DMS53 treated with DMSO at 0.1 percent for 48 hours (cell line): Measurements from ENCODE around the gene SEPTIN5.
"Not testable (repeated sequence)": the region's sequence is repeated elsewhere in the genome, so short reads cannot be mapped to it uniquely, and the experiment has no call there.

Source experiments
- DNase-seq: peaks from one replicate; lab custom pipeline; 2025; ENCODE audit not compliant: unreplicated experiment; lab: John Stamatoyannopoulos, UW

The SEPTIN5 gene

GRCh38 chr22:19714312-19715187 lies at the start of gene SEPTIN5:
SEPTIN5 (plus strand) TSS chr22:19714503; CDS start chr22:19714589, 86 bp downstream.
- no peak for DNase-seq

- no peak for DNase-seq
Observed at GRCh38 chr22:19664951-19665783, 49.1 kb upstream of the SEPTIN5 start.

DNA sequence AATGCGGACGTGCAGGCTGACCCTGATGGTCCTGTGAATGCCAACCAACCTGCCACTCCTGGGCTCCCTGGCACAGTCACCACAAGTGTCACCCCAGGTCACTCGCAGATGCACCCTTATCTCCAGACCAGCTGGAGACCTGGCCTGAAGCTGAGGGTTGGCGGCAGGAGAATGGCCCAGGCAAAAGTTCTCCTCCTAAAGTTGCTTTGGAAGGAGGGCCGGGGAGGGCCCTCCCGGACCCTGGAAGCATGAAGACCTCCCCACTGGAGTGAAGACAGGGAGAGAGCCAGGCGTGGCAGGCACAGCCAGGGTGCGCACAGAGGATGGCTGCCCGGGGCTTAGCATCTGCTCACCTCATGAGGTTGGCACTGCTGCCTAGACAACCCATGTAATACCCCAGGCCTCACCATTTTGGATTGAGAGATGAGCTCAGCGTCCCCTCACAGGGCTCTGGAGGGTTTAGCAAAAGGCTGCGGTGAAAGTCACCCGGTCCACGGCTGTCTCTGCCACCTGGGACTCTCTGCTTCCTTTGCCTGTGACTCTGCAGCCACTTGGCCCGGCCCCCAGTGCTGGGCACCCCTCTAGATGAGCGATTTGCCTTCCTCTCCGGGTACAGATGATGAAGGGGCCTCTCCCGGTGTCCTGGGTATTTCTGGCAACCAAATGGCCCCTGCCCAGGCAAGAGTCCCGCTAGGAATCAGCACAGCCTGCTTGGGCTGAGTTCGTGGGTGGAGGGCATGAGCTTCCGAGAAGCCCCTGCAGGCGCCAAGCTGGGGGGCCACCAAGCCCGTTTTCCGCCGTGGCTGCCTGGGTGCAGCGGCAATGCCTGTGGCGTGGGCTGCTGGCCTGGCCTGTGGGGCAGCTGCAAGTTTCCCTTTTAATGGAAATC lies 48.3 kb upstream of the SEPTIN5 start:
- DNase-seq: no peak

DNA sequence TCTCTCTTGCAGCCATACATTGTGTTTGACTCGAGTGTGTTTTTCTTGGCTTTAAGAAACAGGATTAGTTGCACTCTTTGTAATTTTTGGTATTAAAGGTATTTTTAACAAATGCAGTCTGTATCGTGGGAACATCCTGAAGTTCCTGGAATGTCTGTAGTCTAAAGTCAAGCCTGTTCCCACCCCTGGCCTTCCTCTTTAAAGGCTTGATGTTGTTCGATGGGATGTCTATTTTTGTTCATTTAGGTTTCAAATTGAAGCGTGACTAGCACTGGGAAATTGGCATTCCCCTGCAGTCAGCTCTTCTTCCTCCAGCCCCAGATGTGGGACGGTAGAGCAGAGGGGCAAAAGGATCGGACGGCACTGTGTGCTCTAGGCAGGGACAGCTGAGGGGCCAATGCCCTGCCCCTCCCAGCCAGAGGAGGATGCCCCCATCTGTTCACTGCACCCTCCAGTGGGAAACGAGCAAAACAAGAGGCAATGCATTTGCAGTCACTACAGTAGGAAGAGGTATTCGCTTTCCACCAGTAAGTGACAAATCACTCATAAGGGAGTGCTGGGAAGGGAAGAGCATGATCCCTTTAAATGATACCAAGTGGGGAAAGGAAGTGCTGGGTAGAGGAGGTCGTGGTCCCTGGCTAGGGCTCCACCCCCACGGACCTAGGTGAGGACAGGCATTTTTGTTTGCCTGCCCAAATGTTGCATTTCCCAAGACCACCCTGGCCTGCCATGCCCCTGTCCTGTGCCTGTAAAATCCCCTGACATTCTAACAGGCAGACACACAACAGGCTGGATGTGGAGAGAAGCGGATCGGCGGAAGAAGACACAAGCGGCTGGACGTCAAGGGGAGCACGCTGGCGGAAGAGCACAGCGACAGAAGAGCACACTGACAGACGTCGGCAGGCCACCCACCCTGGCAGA lies 47.4 kb upstream of the SEPTIN5 start:
- DNase-seq: no peak

- DNase-seq: no peak
Observed at GRCh38 chr22:19667872-19668740, 46.2 kb upstream of the SEPTIN5 start.

GRCh38 chr22:19668748-19669147 lies 45.6 kb upstream of the SEPTIN5 start:
- no peak for DNase-seq

GRCh38 chr22:19669570-19669969 lies 44.7 kb upstream of the SEPTIN5 start:
- no peak for DNase-seq

DNA sequence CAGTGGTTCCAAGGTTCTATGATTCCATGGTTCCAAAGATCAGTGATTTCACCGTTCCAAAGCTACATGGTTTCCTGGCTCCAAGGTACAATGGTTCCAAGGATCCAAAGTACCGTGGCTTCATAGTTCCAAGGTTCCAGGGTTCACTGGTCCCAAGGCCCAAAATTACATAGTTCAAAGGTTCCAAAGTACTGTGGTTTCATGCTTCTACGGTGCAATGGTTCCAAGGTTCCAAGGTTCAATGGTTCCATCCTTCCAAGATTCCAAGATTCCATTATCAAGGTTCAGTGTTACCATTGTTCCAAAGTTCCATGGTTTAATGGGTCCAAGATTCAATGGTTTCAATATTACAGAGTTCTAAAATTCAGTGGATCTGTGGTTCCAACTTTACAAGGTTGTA lies 43.0 kb upstream of the SEPTIN5 start:
- no peak for DNase-seq

DNA sequence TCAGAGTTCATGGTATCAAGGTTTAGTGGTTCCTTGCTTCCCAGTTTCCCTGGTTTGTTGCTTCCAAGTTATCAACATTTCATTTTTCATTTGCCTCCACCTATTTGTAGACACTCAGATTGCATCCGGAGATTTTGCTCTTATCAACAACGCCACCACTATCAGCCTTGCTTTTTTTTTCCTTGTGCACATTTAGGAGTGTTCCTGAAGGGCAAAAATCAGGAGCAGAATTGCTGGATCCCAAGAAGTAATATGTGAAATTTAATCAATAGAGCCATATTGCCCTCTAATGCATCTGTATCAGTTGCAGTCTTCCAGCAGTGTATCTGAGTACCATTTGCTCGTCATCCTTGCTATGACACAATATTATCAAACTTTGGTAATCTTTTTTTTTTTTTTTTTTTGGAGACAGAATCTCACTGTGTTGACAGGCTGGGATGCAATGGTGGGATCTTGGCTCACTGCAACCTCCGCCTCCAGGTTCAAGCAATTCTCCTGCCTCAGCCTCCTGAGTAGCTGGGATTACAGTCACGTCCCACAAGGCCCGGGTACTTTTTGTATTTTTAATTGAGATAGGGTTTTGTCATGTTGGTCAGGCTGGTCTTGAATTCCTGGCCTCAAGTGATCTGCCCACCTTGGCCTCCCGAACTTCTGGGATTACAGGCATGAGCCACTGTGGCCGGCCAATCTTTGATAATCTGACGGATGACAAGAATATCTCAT lies 42.1 kb upstream of the SEPTIN5 start:
- no peak for DNase-seq

- no peak for DNase-seq
Observed at GRCh38 chr22:19673660-19674059, 40.6 kb upstream of the SEPTIN5 start.

- no peak for DNase-seq
Observed at GRCh38 chr22:19674129-19674928, 40.0 kb upstream of the SEPTIN5 start.

- no peak for DNase-seq
Observed at GRCh38 chr22:19674929-19675253, 39.4 kb upstream of the SEPTIN5 start.

DNA sequence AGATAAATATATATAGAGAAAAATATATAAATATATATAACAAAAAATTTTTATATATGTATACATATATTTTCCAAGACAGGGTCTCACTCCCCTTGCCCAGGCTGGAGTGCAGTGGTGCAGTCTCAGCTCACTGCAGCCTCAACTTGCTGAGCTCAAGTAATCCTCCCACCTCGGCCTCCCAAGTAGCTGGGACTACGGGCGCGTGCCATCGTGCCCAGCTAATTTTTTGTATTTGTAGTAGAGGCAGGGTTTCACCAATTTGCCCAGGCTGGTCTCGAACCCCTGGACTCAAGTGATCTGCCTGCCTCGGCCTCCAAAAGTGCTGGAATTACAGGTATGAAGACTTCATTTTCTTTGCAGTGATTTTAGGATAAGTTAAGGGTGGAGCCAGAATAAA lies 38.9 kb upstream of the SEPTIN5 start:
- DNase-seq: no peak

DNA sequence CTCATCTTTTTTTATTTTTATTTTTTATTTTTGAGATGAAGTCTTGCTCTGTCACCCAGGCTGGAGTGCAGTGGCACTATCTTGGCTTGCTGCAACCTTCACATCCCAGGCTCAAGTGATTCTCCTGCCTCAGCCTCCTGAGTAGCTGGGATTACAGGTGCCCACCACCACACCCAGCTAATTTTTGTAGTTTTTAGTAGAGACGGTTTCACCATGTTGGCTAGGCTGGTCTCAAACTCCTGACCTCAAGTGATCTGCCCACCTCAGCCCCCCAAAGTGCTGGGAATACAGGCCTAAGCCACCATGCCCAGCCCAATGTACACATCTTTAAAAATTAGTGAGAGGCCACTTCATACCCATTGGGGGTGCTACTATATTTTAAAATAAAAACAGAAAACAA lies 37.9 kb upstream of the SEPTIN5 start:
- DNase-seq: not testable (repeated sequence)

DNA sequence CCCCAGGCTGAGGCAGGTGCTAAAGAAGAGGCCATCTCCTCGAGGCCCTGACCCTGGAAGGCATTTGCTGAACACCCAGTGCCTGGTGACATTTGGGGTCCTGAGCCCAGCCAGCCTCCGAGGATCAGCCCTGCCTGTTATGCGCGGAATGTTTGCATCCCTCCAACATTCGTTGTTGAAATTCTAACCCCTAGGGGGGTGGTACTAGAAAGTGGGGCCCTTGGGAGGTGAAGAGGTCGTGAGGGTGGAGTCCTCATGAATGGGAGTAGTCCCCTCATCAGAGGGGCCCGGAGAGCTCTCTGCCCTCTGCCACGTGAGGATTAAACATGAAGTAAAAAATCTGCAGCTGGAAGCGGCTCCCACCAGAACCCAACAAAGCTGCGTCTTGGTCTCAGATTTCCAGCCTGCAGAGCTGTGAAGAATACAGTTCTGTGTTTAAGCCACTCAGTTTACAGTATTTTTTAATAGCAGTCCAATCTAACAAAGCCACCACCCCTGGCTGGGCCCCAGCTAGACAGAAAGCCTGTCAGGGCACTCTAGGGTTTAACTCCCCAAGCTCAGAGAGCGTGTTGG lies 35.3 kb upstream of the SEPTIN5 start:
- DNase-seq: no peak

GRCh38 chr22:19679522-19680101 lies 34.7 kb upstream of the SEPTIN5 start:
- no peak for DNase-seq

- no peak for DNase-seq
Observed at GRCh38 chr22:19680287-19680881, 33.9 kb upstream of the SEPTIN5 start.
